GM21515 (cell line): ENCODE measurements around the gene MEPCE.
A peak's percentile ranks its signal among the peaks of the same experiment; 100 is the strongest.

Source experiments
- ATAC-seq: cut with Tn5 transposase; IDR thresholded peaks from one replicate; pipeline ENCODE4 v1.9.1; 2021; ENCODE audit not compliant: unreplicated experiment

The MEPCE gene

GRCh38 chr7:100481466-100481865 is 51.8 kb downstream of the MEPCE start:
- no peak for ATAC-seq

GRCh38 chr7:100482728-100483089 is 53.1 kb downstream of the MEPCE start:
- ATAC-seq: no peak

- peak; percentile 48 for ATAC-seq
These were observed 53.6 kb downstream of the MEPCE start for GRCh38 chr7:100483090-100483721.
